SK-N-SH treated with all-trans-retinoic acid at 6 μM for 48 hours (cell line): ENCODE results near the gene URI1.

ENCODE experiments used
- PATZ1 ChIP-seq: fragments of 250-450 bp; sonication (Bioruptor Pico); IDR thresholded peaks from 2 replicates; pipeline ENCODE4 v1.8.0; 2020; ENCODE audit warnings: mild to moderate bottlenecking, moderate library complexity, borderline replicate concordance
- ZFP3 ChIP-seq: fragments of 250-450 bp; sonication (Bioruptor Pico); IDR thresholded peaks from 2 replicates; pipeline ENCODE4 v1.5.0; 2020; ENCODE audit warnings: mild to moderate bottlenecking, moderate library complexity
- TF ChIP-seq, protein P1 (sequence below): fragments of 250-450 bp; sonication (Bioruptor Pico); IDR thresholded peaks from 2 replicates; pipeline ENCODE4 v1.5.0; 2020; ENCODE audit warnings: mild to moderate bottlenecking, moderate library complexity

DNA sequence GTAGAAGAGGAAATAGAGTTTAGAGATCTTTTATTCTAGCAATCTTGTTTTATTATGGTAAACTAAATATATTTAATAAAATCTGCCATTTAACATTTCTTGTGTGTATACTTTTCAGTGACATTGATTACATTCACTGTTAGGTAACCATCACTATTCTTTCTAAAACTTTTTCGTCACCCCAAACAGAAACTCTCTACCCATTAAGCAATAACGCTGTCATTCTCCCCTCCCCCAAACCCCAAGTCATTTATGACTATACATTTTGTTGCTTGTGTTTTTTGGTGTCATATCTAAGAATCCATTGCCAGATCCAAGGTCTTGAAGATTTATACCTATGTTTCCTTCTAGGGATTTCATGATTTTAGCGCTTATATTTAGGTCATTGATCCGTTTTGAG lies 10.6 kb downstream of the URI1 start:
- TF ChIP-seq ZFP3 (CRISPR knock-in tag) (no peak), PATZ1 (CRISPR knock-in tag) (no peak)
- TF ChIP-seq, protein P1, sequence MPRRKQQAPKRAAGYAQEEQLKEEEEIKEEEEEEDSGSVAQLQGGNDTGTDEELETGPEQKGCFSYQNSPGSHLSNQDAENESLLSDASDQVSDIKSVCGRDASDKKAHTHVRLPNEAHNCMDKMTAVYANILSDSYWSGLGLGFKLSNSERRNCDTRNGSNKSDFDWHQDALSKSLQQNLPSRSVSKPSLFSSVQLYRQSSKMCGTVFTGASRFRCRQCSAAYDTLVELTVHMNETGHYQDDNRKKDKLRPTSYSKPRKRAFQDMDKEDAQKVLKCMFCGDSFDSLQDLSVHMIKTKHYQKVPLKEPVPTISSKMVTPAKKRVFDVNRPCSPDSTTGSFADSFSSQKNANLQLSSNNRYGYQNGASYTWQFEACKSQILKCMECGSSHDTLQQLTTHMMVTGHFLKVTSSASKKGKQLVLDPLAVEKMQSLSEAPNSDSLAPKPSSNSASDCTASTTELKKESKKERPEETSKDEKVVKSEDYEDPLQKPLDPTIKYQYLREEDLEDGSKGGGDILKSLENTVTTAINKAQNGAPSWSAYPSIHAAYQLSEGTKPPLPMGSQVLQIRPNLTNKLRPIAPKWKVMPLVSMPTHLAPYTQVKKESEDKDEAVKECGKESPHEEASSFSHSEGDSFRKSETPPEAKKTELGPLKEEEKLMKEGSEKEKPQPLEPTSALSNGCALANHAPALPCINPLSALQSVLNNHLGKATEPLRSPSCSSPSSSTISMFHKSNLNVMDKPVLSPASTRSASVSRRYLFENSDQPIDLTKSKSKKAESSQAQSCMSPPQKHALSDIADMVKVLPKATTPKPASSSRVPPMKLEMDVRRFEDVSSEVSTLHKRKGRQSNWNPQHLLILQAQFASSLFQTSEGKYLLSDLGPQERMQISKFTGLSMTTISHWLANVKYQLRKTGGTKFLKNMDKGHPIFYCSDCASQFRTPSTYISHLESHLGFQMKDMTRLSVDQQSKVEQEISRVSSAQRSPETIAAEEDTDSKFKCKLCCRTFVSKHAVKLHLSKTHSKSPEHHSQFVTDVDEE (CRISPR knock-in tag) = no peak
